H1 (cell line): ENCODE results near the gene UMAD1. TPM values are rescaled to one million over a fixed set of nuclear protein-coding genes. Genes with fewer than 3 reads are reported as not detected.

ENCODE experiments used
- CTCF ChIA-PET: fragments of 300-600 bp; sonication (Branson Sonifier 250); formaldehyde crosslinking; loops from one replicate; lab custom pipeline; 2021; ENCODE audit not compliant: partially characterized antibody; lab: Charles Lee
- POLR2A ChIA-PET: fragments of 300-600 bp; sonication (Branson Sonifier 250); formaldehyde crosslinking; loops from one replicate; lab custom pipeline; 2021; ENCODE audit warnings: inconsistent platforms; ENCODE audit not compliant: partially characterized antibody; lab: Charles Lee
- DNase-seq, 2 experiments: peaks; one replicate each; pipeline versions ENCODE4 v3.0.0 to v3.0.0-alpha.2; 2010 to 2022; ENCODE audit warnings: low spot score in 2 of 2, low read depth in 1 of 2, mixed read lengths in 1 of 2
- FAIRE-seq: peaks from 2 replicates; lab custom pipeline; 2011; peaks lifted over from hg19 to GRCh38; lab: Jason Lieb, UNC
- H2AFZ ChIP-seq: 2 replicates; pipeline ENCODE4 v1.8.1; 2012; ENCODE audit warnings: low read length, inconsistent platforms
- H2AK5ac ChIP-seq: 2 replicates; pipeline ENCODE4 v1.6.1; 2013; ENCODE audit warnings: low read depth, low read length
- H2BK120ac ChIP-seq: replicated peaks from 2 replicates; pipeline ENCODE3; 2013; ENCODE audit warnings: low read depth, low read length, inconsistent platforms
- H2BK12ac ChIP-seq: 2 replicates; pipeline ENCODE4 v1.6.1; 2013; ENCODE audit warnings: low read depth, low read length
- H2BK15ac ChIP-seq: 2 replicates; pipeline ENCODE4 v1.6.1; 2013; ENCODE audit warnings: low read length
- H2BK20ac ChIP-seq: 2 replicates; pipeline ENCODE4 v1.6.1; 2013; ENCODE audit warnings: low read length
- H2BK5ac ChIP-seq: 2 replicates; pipeline ENCODE4 v1.6.1; 2013; ENCODE audit warnings: low read depth, low read length
- H3K14ac ChIP-seq: 2 replicates; pipeline ENCODE4 v1.6.1; 2013; ENCODE audit warnings: inconsistent platforms; ENCODE audit not compliant: insufficient read length
- H3K18ac ChIP-seq: 2 replicates; pipeline ENCODE4 v1.6.1; 2013; ENCODE audit warnings: low read length; ENCODE audit errors: extremely low read depth
- H3K23ac ChIP-seq: 2 replicates; pipeline ENCODE4 v1.6.1; 2013; ENCODE audit warnings: inconsistent platforms; ENCODE audit not compliant: insufficient read length
- H3K23me2 ChIP-seq: 2 replicates; pipeline ENCODE4 v1.6.1; 2013; ENCODE audit warnings: low read depth, low read length
- H3K27ac ChIP-seq: 2 replicates; pipeline ENCODE4 v1.6.1; 2011; ENCODE audit warnings: low read depth, low read length, inconsistent platforms
- H3K27me3 ChIP-seq, 4 experiments: replicated peaks in 1 of 4; 1 replicate in 1 of 4; 2 replicates in 3 of 4; pipeline versions ENCODE4 v1.6.1 to v1.8.1; 2011 to 2013; ENCODE audit warnings: low read length in 3 of 4, mild to moderate bottlenecking in 3 of 4, inconsistent platforms in 2 of 4, mixed read lengths in 2 of 4, moderate library complexity in 1 of 4; ENCODE audit not compliant: control insufficient read depth in 3 of 4, insufficient read depth in 3 of 4; ENCODE audit errors: extremely low read depth in 1 of 4
- H3K36me3 ChIP-seq, 4 experiments: 2 replicates each; pipeline versions ENCODE4 v1.6.1 to v1.8.1; 2011 to 2013; ENCODE audit warnings: mild to moderate bottlenecking in 4 of 4, low read length in 3 of 4, moderate library complexity in 2 of 4, control low read depth in 1 of 4, inconsistent platforms in 1 of 4; ENCODE audit not compliant: insufficient read depth in 4 of 4, control insufficient read depth in 2 of 4
- H3K4ac ChIP-seq: replicated peaks from 2 replicates; pipeline ENCODE3; 2013; ENCODE audit warnings: low read length, low read depth, mixed read lengths, inconsistent platforms; ENCODE audit not compliant: insufficient read length
- H3K4me1 ChIP-seq, 4 experiments: replicated peaks in 1 of 4; 1 replicate in 1 of 4; 2 replicates in 3 of 4; pipeline versions ENCODE4 v1.6.1 to v1.8.1; 2011 to 2013; ENCODE audit warnings: low read length in 3 of 4, inconsistent platforms in 2 of 4, mixed read lengths in 1 of 4; ENCODE audit not compliant: insufficient read depth in 4 of 4, control insufficient read depth in 3 of 4
- H3K4me2 ChIP-seq, 2 experiments: 2 replicates each; pipeline versions ENCODE4 v1.6.1 to v1.8.1; 2011 to 2013; ENCODE audit warnings: low read depth in 2 of 2, low read length in 2 of 2, control low read depth in 1 of 2, inconsistent platforms in 1 of 2, mild to moderate bottlenecking in 1 of 2; ENCODE audit not compliant: insufficient read depth in 1 of 2
- H3K4me3 ChIP-seq, 4 experiments: fragments of 200-600, 300-600 bp in 1 of 4; sonication (generic), shearing (Covaris generic), sonication (Bioruptor Twin) in 1 of 4; 2 replicates each; pipeline versions ENCODE4 v1.5.1 to v1.8.1; 2011 to 2016; ENCODE audit warnings: low read length in 4 of 4, low read depth in 3 of 4, control low read depth in 2 of 4, inconsistent platforms in 2 of 4, mild to moderate bottlenecking in 2 of 4, mixed read lengths in 1 of 4, moderate library complexity in 1 of 4; ENCODE audit not compliant: insufficient read depth in 2 of 4; ENCODE audit errors: extremely low read depth in 1 of 4
- H3K56ac ChIP-seq: replicated peaks from 2 replicates; pipeline ENCODE3; 2013; ENCODE audit warnings: low read depth, mild to moderate bottlenecking, mixed read lengths, low read length, inconsistent platforms; ENCODE audit not compliant: insufficient read length
- H3K79me1 ChIP-seq: 2 replicates; pipeline ENCODE4 v1.6.1; 2013; ENCODE audit warnings: low read depth, low read length, control low read depth
- H3K79me2 ChIP-seq, 2 experiments: 2 replicates each; pipeline versions ENCODE4 v1.6.1 to v1.8.1; 2012 to 2013; ENCODE audit warnings: low read length in 2 of 2, mild to moderate bottlenecking in 2 of 2, inconsistent platforms in 1 of 2; ENCODE audit not compliant: insufficient read depth in 2 of 2, control insufficient read depth in 1 of 2
- H3K9ac ChIP-seq, 4 experiments: replicated peaks in 1 of 4; 1 replicate in 1 of 4; 2 replicates in 3 of 4; pipeline versions ENCODE4 v1.6.1 to v1.8.1; 2011 to 2013; ENCODE audit warnings: low read depth in 3 of 4, low read length in 3 of 4, control low read depth in 2 of 4, mild to moderate bottlenecking in 2 of 4, moderate library complexity in 2 of 4, inconsistent platforms in 1 of 4; ENCODE audit errors: extremely low read depth in 1 of 4
- H3K9me3 ChIP-seq, 2 experiments: 2 replicates each; pipeline versions ENCODE4 v1.6.1 to v1.8.1; 2012 to 2013; ENCODE audit warnings: mild to moderate bottlenecking in 2 of 2, moderate library complexity in 2 of 2, control low read depth in 1 of 2, inconsistent platforms in 1 of 2, low read depth in 1 of 2, low read length in 1 of 2, mixed read lengths in 1 of 2; ENCODE audit not compliant: insufficient read depth in 2 of 2
- H4K20me1 ChIP-seq, 2 experiments: replicated peaks in 1 of 2; 2 replicates each; pipeline versions ENCODE3 to v1.8.1; 2011 to 2013; ENCODE audit warnings: inconsistent platforms in 2 of 2, low read length in 2 of 2, mild to moderate bottlenecking in 1 of 2; ENCODE audit not compliant: insufficient read depth in 2 of 2, control insufficient read depth in 1 of 2
- H4K5ac ChIP-seq: 2 replicates; pipeline ENCODE4 v1.6.1; 2013; ENCODE audit warnings: low read length, low read depth, mixed read lengths, inconsistent platforms; ENCODE audit not compliant: insufficient read length
- H4K8ac ChIP-seq: 2 replicates; pipeline ENCODE4 v1.8.0; 2013; ENCODE audit warnings: mild to moderate bottlenecking, moderate library complexity, low read length, inconsistent platforms; ENCODE audit not compliant: insufficient read depth; ENCODE audit errors: extremely low read depth
- H4K91ac ChIP-seq: replicated peaks from 2 replicates; pipeline ENCODE3; 2013; ENCODE audit warnings: low read length, mixed read lengths, inconsistent platforms; ENCODE audit not compliant: insufficient read length
- ASH2L ChIP-seq: fragments of 200-600, 300-600 bp; sonication (generic); IDR thresholded peaks from one replicate; pipeline ENCODE4 v1.7.1; 2017; ENCODE audit warnings: low read length
- BCL11A ChIP-seq, 2 experiments: IDR thresholded peaks; one replicate each; pipeline ENCODE4 v1.6.1; 2011; ENCODE audit warnings: low read depth in 2 of 2, low read length in 2 of 2, mild to moderate bottlenecking in 2 of 2
- CHD1 ChIP-seq: IDR thresholded peaks from 2 replicates; pipeline ENCODE4 v1.6.1; 2012; ENCODE audit warnings: low read depth, low read length, improper control_type of control experiment
- EGR1 ChIP-seq: IDR thresholded peaks from 2 replicates; pipeline ENCODE4 v1.6.1; 2011; ENCODE audit warnings: low read depth, low read length, borderline replicate concordance
- GTF2F1 ChIP-seq: IDR thresholded peaks from 2 replicates; pipeline ENCODE4 v1.6.1; 2012; ENCODE audit warnings: low read depth, low read length, improper control_type of control experiment, borderline replicate concordance
- NRF1 ChIP-seq: IDR thresholded peaks from 2 replicates; pipeline ENCODE4 v1.6.1; 2011; ENCODE audit warnings: mild to moderate bottlenecking, low read depth, low read length, improper control_type of control experiment
- POLR2A ChIP-seq, 2 experiments: IDR thresholded peaks; 1 replicate in 1 of 2; 2 replicates in 1 of 2; pipeline ENCODE4 v1.6.1; 2011; ENCODE audit warnings: low read depth in 2 of 2, low read length in 2 of 2, mild to moderate bottlenecking in 2 of 2; ENCODE audit errors: control extremely low read depth in 1 of 2
- SIX5 ChIP-seq: IDR thresholded peaks from 2 replicates; pipeline ENCODE4 v1.6.1; 2011; ENCODE audit warnings: mild to moderate bottlenecking, low read depth, low read length
- SP1 ChIP-seq: IDR thresholded peaks from 2 replicates; pipeline ENCODE4 v1.6.1; 2011; ENCODE audit warnings: low read depth, low read length
- SP2 ChIP-seq: IDR thresholded peaks from 2 replicates; pipeline ENCODE4 v1.6.1; 2012; ENCODE audit warnings: mild to moderate bottlenecking, low read length, inconsistent platforms
- TEAD4 ChIP-seq: IDR thresholded peaks from 2 replicates; pipeline ENCODE4 v1.6.1; 2012; ENCODE audit warnings: low read depth, low read length, inconsistent platforms, mixed read lengths
- ZNF274 ChIP-seq: IDR thresholded peaks from 2 replicates; pipeline ENCODE4 v1.7.0; 2012; ENCODE audit warnings: low read length, borderline replicate concordance; ENCODE audit errors: extremely low read depth
- WGBS, 2 experiments: shearing (Covaris generic) in 1 of 2; methylation state at CpG; one replicate each; pipeline versions ENCODE4 v1.1.6 to v1.1.7; 2013 to 2015; ENCODE audit warnings: low lambda C conversion rate in 2 of 2, mixed read lengths in 2 of 2, inconsistent platforms in 1 of 2, low coverage in 1 of 2, missing lambda C conversion rate in 1 of 2; ENCODE audit not compliant: insufficient replicate concordance in 2 of 2, insufficient coverage in 1 of 2, insufficient read length in 1 of 2; ENCODE audit errors: extremely low coverage in 1 of 2, missing lambda C conversion rate in 1 of 2; 5-methylcytosine and 5-hydroxymethylcytosine counted together
- polyA plus RNA-seq, 7 experiments: library from polyadenylated mRNA; depleted of rRNA in 3 of 7; stranded (reverse) in 5 of 7; unstranded in 2 of 7; fragments of >200 nt in 5 of 7; fragments of 200-250 nt in 2 of 7; gene quantifications; 1 replicate in 5 of 7; 2 replicates in 1 of 7; 4 replicates in 1 of 7; pipeline versions ENCODE4 v1.2.1 to v1.2.3, GENCODE V29; 2011 to 2013; ENCODE audit warnings: missing spikeins in 2 of 7, mixed read lengths in 2 of 7
- total RNA-seq: library from RNA; stranded (reverse); fragmentation: NEBNext Ultra II Directional; extraction: Animal tissue kit (Norgen Biotek cat#: 25700); gene quantifications from 2 replicates; pipeline ENCODE4 v1.2.1, GENCODE V29; 2021
- TF ChIP-seq, protein P1 (sequence below): IDR thresholded peaks from 2 replicates; pipeline ENCODE4 v1.6.1; 2011; ENCODE audit warnings: low read length, improper control_type of control experiment

UMAD1 gene
- total and polyA plus RNA-seq, 2 of the 8 experiments (the other 6 are each of a cell fraction or from before 2014, with no cell fraction given): 10.4 to 12.3 TPM

DNA sequence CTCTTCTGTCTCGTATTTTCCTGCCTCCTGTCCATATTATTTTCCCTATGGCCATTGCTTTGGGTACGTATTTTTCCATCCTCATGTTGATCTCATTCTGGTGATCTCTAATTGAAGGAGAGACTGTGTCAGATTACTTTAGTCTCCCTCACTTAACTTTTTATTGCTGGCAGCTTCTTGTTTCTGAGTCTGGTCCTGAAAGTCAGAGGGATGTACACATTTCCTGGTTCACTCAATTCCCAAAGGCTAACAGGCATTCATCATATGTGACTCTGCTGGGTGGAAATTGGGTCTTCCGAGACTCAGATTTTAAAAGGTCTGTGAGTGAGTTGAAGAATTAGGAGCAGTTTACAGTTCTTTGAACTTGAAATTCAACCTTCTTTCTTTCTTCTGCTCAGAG lies 10.9 kb downstream of the UMAD1 start:
- Histone ChIP-seq H3K4ac (no peak overlapping the region), H3K79me1 (peaks cover 3% of the 10 kb centered on the region), H3K79me2 (peaks cover 0 to 21% of the 10 kb centered on the region in 2 experiments; a peak in 3 of 4 replicates), H2AK5ac (no peak overlapping the region), H3K27me3 (no peaks in the 10 kb centered on the region), H3K18ac (no peak overlapping the region), H4K91ac (no peak overlapping the region), H3K23me2 (no peaks in the 10 kb centered on the region), H2BK15ac (no peak overlapping the region), H2BK5ac (no peak overlapping the region), H4K5ac (no peak overlapping the region), H2AFZ (no peak overlapping the region), H3K4me2 (no peak overlapping the region), H3K9ac (no peak overlapping the region), H2BK120ac (no peak overlapping the region), H3K36me3 (no peaks in the 10 kb centered on the region), H3K14ac (no peak overlapping the region), H3K4me1 (peaks cover 0 to 3% (median 1%) of the 10 kb centered on the region in 4 experiments; a peak in 1 of 7 replicates), H4K8ac (no peak overlapping the region)
- POLR2A ChIA-PET: interaction anchor here (0.8 kb wide), 1 partner anchor 9 kb away, joined by 4 read pairs; no protein-coding TSS in a partner anchor
- DNase-seq: no peak
- FAIRE-seq: no peak
- no peak for TF ChIP-seq SP1
- TF ChIP-seq, protein P1, sequence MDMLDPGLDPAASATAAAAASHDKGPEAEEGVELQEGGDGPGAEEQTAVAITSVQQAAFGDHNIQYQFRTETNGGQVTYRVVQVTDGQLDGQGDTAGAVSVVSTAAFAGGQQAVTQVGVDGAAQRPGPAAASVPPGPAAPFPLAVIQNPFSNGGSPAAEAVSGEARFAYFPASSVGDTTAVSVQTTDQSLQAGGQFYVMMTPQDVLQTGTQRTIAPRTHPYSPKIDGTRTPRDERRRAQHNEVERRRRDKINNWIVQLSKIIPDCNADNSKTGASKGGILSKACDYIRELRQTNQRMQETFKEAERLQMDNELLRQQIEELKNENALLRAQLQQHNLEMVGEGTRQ: no peak
- TF ChIP-seq NRF1: no peak
- no peak for TF ChIP-seq EGR1
- TF ChIP-seq ZNF274: no peak
- no peak for TF ChIP-seq SIX5
- TF ChIP-seq BCL11A (IDR thresholded peaks at IDR 0.05; ENCODE audit: low read depth in 2 of 2, low read length in 2 of 2): no peak
- no peak for TF ChIP-seq CHD1
- no peak for TF ChIP-seq GTF2F1
- TF ChIP-seq SP2: no peak
- TF ChIP-seq POLR2A (IDR thresholded peaks at IDR 0.05; ENCODE audit: control extremely low read depth in 1 of 2, low read depth in 2 of 2, low read length in 2 of 2): no peak
- TF ChIP-seq ASH2L: no peak
- no peak for TF ChIP-seq TEAD4
- TF ChIP-seq, all 59 proteins: peak for 0
- Histone ChIP-seq H3K27ac (no peak overlapping the region), H4K20me1 (no peaks in the 10 kb centered on the region), H2BK20ac (no peak overlapping the region), H2BK12ac (no peak overlapping the region), H3K23ac (no peak overlapping the region), H3K56ac (no peak overlapping the region), H3K9me3 (no peaks in the 10 kb centered on the region), H3K4me3 (no peak overlapping the region)
- 62% methylated on average over 3 of the region's 3 CpGs; no CpG with 5 or more reads in 1 of the 2 experiments for WGBS, 2 experiments
- CTCF ChIA-PET: interaction anchor here (1.1 to 2.9 kb wide), 4 partner anchors 8 to 423 kb away, joined by 3 to 8 read pairs (median 6); no protein-coding TSS in a partner anchor
